H9 (cell line): Measurements from ENCODE around the gene MAP3K9. TPM values are rescaled to one million over a fixed set of nuclear protein-coding genes. Genes with fewer than 3 reads are reported as not detected.
A peak's percentile ranks its signal among the peaks of the same experiment; 100 is the strongest.

Source experiments
- DNase-seq: peaks from one replicate; pipeline ENCODE4 v3.0.0-alpha.2; 2017
- H2AFZ ChIP-seq: one replicate; pipeline ENCODE4 v1.6.1; 2013; ENCODE audit warnings: mild to moderate bottlenecking, low read length, control low read depth, moderate library complexity
- H2AK5ac ChIP-seq: 2 replicates; pipeline ENCODE4 v1.6.1; 2013; ENCODE audit warnings: low read length, control low read depth, mixed read lengths; ENCODE audit not compliant: insufficient read length
- H2BK120ac ChIP-seq: one replicate; pipeline ENCODE4 v1.6.1; 2013; ENCODE audit warnings: low read depth, mild to moderate bottlenecking, low read length, control low read depth, inconsistent platforms; ENCODE audit not compliant: poor library complexity, severe bottlenecking
- H2BK12ac ChIP-seq: 2 replicates; pipeline ENCODE4 v1.6.1; 2013; ENCODE audit warnings: low read length, control low read depth, mixed read lengths, low read depth; ENCODE audit not compliant: insufficient read length
- H2BK15ac ChIP-seq: 2 replicates; pipeline ENCODE4 v1.6.1; 2013; ENCODE audit warnings: low read depth, low read length, control low read depth
- H2BK20ac ChIP-seq: one replicate; pipeline ENCODE4 v1.6.1; 2013; ENCODE audit warnings: low read depth, mild to moderate bottlenecking, low read length, control low read depth, inconsistent platforms; ENCODE audit not compliant: poor library complexity, severe bottlenecking
- H2BK5ac ChIP-seq: 2 replicates; pipeline ENCODE4 v1.6.1; 2013; ENCODE audit warnings: low read length, control low read depth, mixed read lengths; ENCODE audit not compliant: insufficient read length
- H3K14ac ChIP-seq: 2 replicates; pipeline ENCODE4 v1.6.1; 2013; ENCODE audit warnings: low read length, control low read depth; ENCODE audit not compliant: insufficient read depth
- H3K18ac ChIP-seq: 2 replicates; pipeline ENCODE4 v1.6.1; 2013; ENCODE audit warnings: low read depth, mild to moderate bottlenecking, mixed read lengths, low read length, control low read depth; ENCODE audit not compliant: insufficient read length
- H3K23ac ChIP-seq: 2 replicates; pipeline ENCODE4 v1.6.1; 2013; ENCODE audit warnings: low read length, control low read depth, mixed read lengths, low read depth; ENCODE audit not compliant: insufficient read length
- H3K23me2 ChIP-seq: 2 replicates; pipeline ENCODE4 v1.6.1; 2013; ENCODE audit warnings: low read depth, mild to moderate bottlenecking, mixed read lengths, low read length, control low read depth; ENCODE audit not compliant: insufficient read length, poor library complexity, severe bottlenecking
- H3K27ac ChIP-seq: 2 replicates; pipeline ENCODE4 v1.5.1; 2013; ENCODE audit warnings: low read length, control low read depth, mixed read lengths, low read depth; ENCODE audit not compliant: insufficient read length
- H3K27me3 ChIP-seq: 2 replicates; pipeline ENCODE4 v1.6.1; 2013; ENCODE audit warnings: low read length, control low read depth, inconsistent platforms; ENCODE audit not compliant: insufficient read depth
- H3K4ac ChIP-seq: 2 replicates; pipeline ENCODE4 v1.6.1; 2013; ENCODE audit warnings: low read depth, mild to moderate bottlenecking, control low read depth, inconsistent platforms, low read length, moderate library complexity
- H3K4me1 ChIP-seq: 2 replicates; pipeline ENCODE4 v1.6.1; 2013; ENCODE audit warnings: low read length, control low read depth, inconsistent platforms; ENCODE audit not compliant: insufficient read depth
- H3K4me2 ChIP-seq: 2 replicates; pipeline ENCODE4 v1.6.1; 2013; ENCODE audit warnings: low read length, control low read depth, mixed read lengths; ENCODE audit not compliant: insufficient read length, insufficient read depth
- H3K56ac ChIP-seq: 2 replicates; pipeline ENCODE4 v1.6.1; 2013; ENCODE audit warnings: low read depth, mild to moderate bottlenecking, mixed read lengths, low read length, control low read depth; ENCODE audit not compliant: insufficient read length
- H3K79me1 ChIP-seq: 2 replicates; pipeline ENCODE4 v1.6.1; 2013; ENCODE audit warnings: low read depth, mild to moderate bottlenecking, moderate library complexity, low read length, control low read depth, inconsistent platforms; ENCODE audit not compliant: insufficient read depth, poor library complexity, severe bottlenecking
- H3K79me2 ChIP-seq: 2 replicates; pipeline ENCODE4 v1.6.1; 2013; ENCODE audit warnings: low read length, control low read depth, inconsistent platforms; ENCODE audit not compliant: insufficient read depth
- H3K9ac ChIP-seq: 2 replicates; pipeline ENCODE4 v1.6.1; 2013; ENCODE audit warnings: low read length, control low read depth, mixed read lengths; ENCODE audit not compliant: insufficient read length; ENCODE audit errors: extremely low read depth
- H3K9me3 ChIP-seq: one replicate; pipeline ENCODE4 v1.6.1; 2013; ENCODE audit warnings: low read depth, low read length, inconsistent platforms; ENCODE audit not compliant: control insufficient read depth
- H3T11ph ChIP-seq: one replicate; pipeline ENCODE4 v1.6.1; 2013; ENCODE audit warnings: mild to moderate bottlenecking, low read length, control low read depth, inconsistent platforms
- H4K20me1 ChIP-seq: one replicate; pipeline ENCODE4 v1.6.1; 2013; ENCODE audit not compliant: control insufficient read depth, insufficient read length, insufficient read depth
- H4K5ac ChIP-seq: 2 replicates; pipeline ENCODE4 v1.6.1; 2013; ENCODE audit warnings: low read depth, mild to moderate bottlenecking, mixed read lengths, low read length, control low read depth; ENCODE audit not compliant: insufficient read length
- H4K8ac ChIP-seq: replicated peaks from 2 replicates; pipeline ENCODE4 v1.6.1; 2013; ENCODE audit warnings: low read length, control low read depth, mixed read lengths, low read depth; ENCODE audit not compliant: insufficient read length
- H4K91ac ChIP-seq: 2 replicates; pipeline ENCODE4 v1.6.1; 2013; ENCODE audit warnings: low read depth, mild to moderate bottlenecking, moderate library complexity, mixed read lengths, low read length, control low read depth; ENCODE audit not compliant: insufficient read length
- H3K27ac Mint-ChIP-seq, 3 experiments: 2 replicates in 2 of 3; 3 replicates in 1 of 3; pipeline ENCODE4 v1.8.0; 2020 to 2021; ENCODE audit warnings: mixed read lengths in 3 of 3, mild to moderate bottlenecking in 1 of 3, moderate library complexity in 1 of 3
- H3K27me3 Mint-ChIP-seq: 2 replicates; pipeline ENCODE4 v1.8.0; 2021; ENCODE audit warnings: low read depth, mild to moderate bottlenecking, moderate library complexity, mixed read lengths
- H3K36me3 Mint-ChIP-seq, 3 experiments: 2 replicates in 2 of 3; 3 replicates in 1 of 3; pipeline ENCODE4 v1.8.0; 2020 to 2021; ENCODE audit warnings: low read depth in 3 of 3, mixed read lengths in 3 of 3; ENCODE audit not compliant: insufficient read depth in 1 of 3
- H3K4me1 Mint-ChIP-seq, 2 experiments: 2 replicates each; pipeline ENCODE4 v1.8.0; 2020; ENCODE audit warnings: mixed read lengths in 2 of 2
- H3K4me3 Mint-ChIP-seq, 2 experiments: 2 replicates in 1 of 2; 3 replicates in 1 of 2; pipeline ENCODE4 v1.8.0; 2020 to 2021; ENCODE audit warnings: mild to moderate bottlenecking in 2 of 2, mixed read lengths in 2 of 2, moderate library complexity in 1 of 2
- H3K9me3 Mint-ChIP-seq, 2 experiments: 2 replicates in 1 of 2; 3 replicates in 1 of 2; pipeline ENCODE4 v1.8.0; 2020; ENCODE audit warnings: mild to moderate bottlenecking in 2 of 2, mixed read lengths in 2 of 2, moderate library complexity in 1 of 2
- WGBS: extraction: QIAGEN DNeasy Blood & Tissue Kit; methylation state at CpG from one replicate; pipeline ENCODE4 v1.1.7; 2013; ENCODE audit warnings: missing lambda C conversion rate, low lambda C conversion rate, mixed read lengths; ENCODE audit not compliant: insufficient read length; ENCODE audit errors: extremely low coverage; 5-methylcytosine and 5-hydroxymethylcytosine counted together
- total RNA-seq: library from RNA; stranded (reverse); gene quantifications from 2 replicates; pipeline ENCODE4 v1.2.1, GENCODE V29; 2021
- TF ChIP-seq, protein P1 (sequence below): fragments of 200-600 bp; sonication (generic); conservative IDR thresholded peaks from 3 replicates; pipeline ENCODE4 v1.8.0; 2021; ENCODE audit warnings: antibody characterized with exemption, mild to moderate bottlenecking

The MAP3K9 gene
- total RNA-seq, 1 experiment from 2014 or later: 20.0 TPM

- H3K79me2 ChIP-seq: no peaks in the 10 kb centered on the region
- H3K79me1 ChIP-seq: peaks cover 7% of the 10 kb centered on the region
- Mint-ChIP-seq H3K9me3 (no peaks in the 10 kb centered on the region), H3K36me3 (peaks cover 2 to 17% (median 13%) of the 10 kb centered on the region in 3 experiments; a peak in 6 of 7 replicates), H3K4me3 (no peak overlapping the region), H3K27me3 (no peaks in the 10 kb centered on the region), H3K27ac (peak overlapping the region in 2 of 3 experiments; percentile 1 to 42; a peak in 2 of 7 replicates), H3K4me1 (peaks cover 30 to 34% of the 10 kb centered on the region in 2 experiments)
- no peak overlapping the region for H3K23ac ChIP-seq
- no peak overlapping the region for H3K4ac ChIP-seq
- no peak for DNase-seq
- H3K27me3 ChIP-seq: no peaks in the 10 kb centered on the region
- no peak overlapping the region for H3K27ac ChIP-seq
- H3K9ac ChIP-seq: no peak overlapping the region
- H2AFZ ChIP-seq: no peak overlapping the region
- WGBS: no CpG with 5 or more reads among the region's 3 CpGs
- H3K14ac ChIP-seq: no peak overlapping the region
- peaks cover 2% of the 10 kb centered on the region; the same call in 1 of the 2 replicates for H3K4me1 ChIP-seq
- H4K5ac ChIP-seq: no peak overlapping the region
- no peak overlapping the region for H3K18ac ChIP-seq
- H3K56ac ChIP-seq: no peak overlapping the region
- no peak overlapping the region for H2BK12ac ChIP-seq
- H3K4me2 ChIP-seq: no peak overlapping the region
- H2BK120ac ChIP-seq: no peak overlapping the region
- TF ChIP-seq, protein P1, sequence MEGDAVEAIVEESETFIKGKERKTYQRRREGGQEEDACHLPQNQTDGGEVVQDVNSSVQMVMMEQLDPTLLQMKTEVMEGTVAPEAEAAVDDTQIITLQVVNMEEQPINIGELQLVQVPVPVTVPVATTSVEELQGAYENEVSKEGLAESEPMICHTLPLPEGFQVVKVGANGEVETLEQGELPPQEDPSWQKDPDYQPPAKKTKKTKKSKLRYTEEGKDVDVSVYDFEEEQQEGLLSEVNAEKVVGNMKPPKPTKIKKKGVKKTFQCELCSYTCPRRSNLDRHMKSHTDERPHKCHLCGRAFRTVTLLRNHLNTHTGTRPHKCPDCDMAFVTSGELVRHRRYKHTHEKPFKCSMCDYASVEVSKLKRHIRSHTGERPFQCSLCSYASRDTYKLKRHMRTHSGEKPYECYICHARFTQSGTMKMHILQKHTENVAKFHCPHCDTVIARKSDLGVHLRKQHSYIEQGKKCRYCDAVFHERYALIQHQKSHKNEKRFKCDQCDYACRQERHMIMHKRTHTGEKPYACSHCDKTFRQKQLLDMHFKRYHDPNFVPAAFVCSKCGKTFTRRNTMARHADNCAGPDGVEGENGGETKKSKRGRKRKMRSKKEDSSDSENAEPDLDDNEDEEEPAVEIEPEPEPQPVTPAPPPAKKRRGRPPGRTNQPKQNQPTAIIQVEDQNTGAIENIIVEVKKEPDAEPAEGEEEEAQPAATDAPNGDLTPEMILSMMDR: no peak
- no peaks in the 10 kb centered on the region for H3K9me3 ChIP-seq
- H3T11ph ChIP-seq: no peak overlapping the region
- no peaks in the 10 kb centered on the region for H4K20me1 ChIP-seq
- H3K23me2 ChIP-seq: no peaks in the 10 kb centered on the region
- H2AK5ac ChIP-seq: no peak overlapping the region
- no peak overlapping the region for H2BK20ac ChIP-seq
- no peak overlapping the region for H4K91ac ChIP-seq
- no peak overlapping the region for H2BK5ac ChIP-seq
- H2BK15ac ChIP-seq: no peak overlapping the region
- H4K8ac ChIP-seq: no peak overlapping the region
These were observed 36.0 kb downstream of the MAP3K9 start for GRCh38 chr14:70773182-70773862.
